Right atrium auricular region (tissue), 2 donors: ENCODE results near the gene ANKH. TPM values are rescaled to one million over a fixed set of nuclear protein-coding genes. Genes with fewer than 3 reads are reported as not detected.

Experiments
- DNase-seq: peaks from one replicate; pipeline ENCODE4 v3.0.0-alpha.2; 2019; ENCODE audit warnings: low spot score
- H3K27ac ChIP-seq, 2 donors: fragments of 200-600 bp; sonication (generic); 1 replicate in 1 of 2; 2 replicates in 1 of 2; pipeline ENCODE4 v1.5.1; 2016 to 2019
- H3K27me3 ChIP-seq, 2 donors: fragments of 200-600 bp; sonication (generic); one replicate each; pipeline versions ENCODE4 v1.5.1 to v1.6.0; 2017 to 2019
- H3K36me3 ChIP-seq: fragments of 200-600 bp; sonication (generic); one replicate; pipeline ENCODE4 v1.5.1; 2016
- H3K4me1 ChIP-seq, 2 donors: fragments of 200-600 bp; sonication (generic); one replicate each; pipeline versions ENCODE4 v1.5.1 to v1.6.0; 2017 to 2019
- H3K4me3 ChIP-seq, 2 donors: fragments of 200-600 bp; sonication (generic); 1 replicate in 1 of 2; 2 replicates in 1 of 2; pipeline ENCODE4 v1.5.1; 2017 to 2019; ENCODE audit warnings: mild to moderate bottlenecking in 1 of 2, moderate library complexity in 1 of 2
- H3K9me3 ChIP-seq, 2 donors: fragments of 200-600 bp; sonication (generic); one replicate each; pipeline ENCODE4 v1.5.1; 2019
- total RNA-seq, 2 donors: library from RNA; depleted of rRNA; stranded (reverse); fragments of >200 nt; gene quantifications; one replicate each; pipeline ENCODE4 v1.1.0, GENCODE V29; 2016
- TF ChIP-seq, protein P1 (sequence below), 2 donors: fragments of 200-600 bp; sonication (generic); IDR thresholded peaks; one replicate each; pipeline ENCODE4 v1.5.1; 2019; ENCODE audit warnings: antibody characterized with exemption in 2 of 2

The ANKH gene
- total RNA-seq, 2 donors from 2014 or later = 52.3 to 80.4 TPM

DNA sequence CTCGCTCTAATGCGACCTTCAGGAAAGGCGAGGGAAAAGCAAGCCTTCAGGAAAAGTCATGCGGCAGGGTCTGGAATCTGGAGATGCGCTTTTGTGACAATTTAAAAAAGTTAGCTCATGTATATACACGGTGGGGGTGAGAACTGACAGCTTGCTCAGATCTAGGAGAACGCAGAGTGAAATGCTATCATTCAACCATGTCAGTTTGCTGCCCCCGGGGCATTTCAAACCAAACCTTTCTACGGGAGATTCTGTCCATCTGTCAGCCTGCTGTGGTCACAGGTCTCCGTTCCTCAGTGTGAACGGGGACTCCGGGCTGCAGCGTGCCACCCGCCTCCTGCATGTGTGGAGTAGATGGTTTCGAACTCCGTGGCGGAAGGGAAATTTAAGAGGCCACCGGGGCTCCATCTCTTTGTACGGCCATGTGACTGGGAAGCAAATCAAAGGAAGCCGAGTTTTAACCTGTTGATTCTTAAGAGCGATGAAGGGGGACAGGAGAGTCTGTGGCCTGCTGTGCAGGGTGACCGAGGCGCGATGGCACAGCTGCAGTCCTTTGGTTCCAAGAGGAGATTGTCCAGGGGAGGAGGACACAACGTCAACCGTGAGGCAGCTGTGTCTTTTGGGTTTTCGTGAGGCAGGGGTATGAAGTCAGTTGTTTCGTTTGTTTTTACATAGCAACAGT, 161.1 kb downstream of the ANKH start:
- H3K27me3 ChIP-seq = no peaks in the 10 kb centered on the region
- H3K36me3 ChIP-seq = peaks cover 65% of the 10 kb centered on the region
- H3K4me3 ChIP-seq = no peak overlapping the region
- H3K4me1 ChIP-seq = peaks cover 0 to 15% of the 10 kb centered on the region in 2 donors
- TF ChIP-seq, protein P1, sequence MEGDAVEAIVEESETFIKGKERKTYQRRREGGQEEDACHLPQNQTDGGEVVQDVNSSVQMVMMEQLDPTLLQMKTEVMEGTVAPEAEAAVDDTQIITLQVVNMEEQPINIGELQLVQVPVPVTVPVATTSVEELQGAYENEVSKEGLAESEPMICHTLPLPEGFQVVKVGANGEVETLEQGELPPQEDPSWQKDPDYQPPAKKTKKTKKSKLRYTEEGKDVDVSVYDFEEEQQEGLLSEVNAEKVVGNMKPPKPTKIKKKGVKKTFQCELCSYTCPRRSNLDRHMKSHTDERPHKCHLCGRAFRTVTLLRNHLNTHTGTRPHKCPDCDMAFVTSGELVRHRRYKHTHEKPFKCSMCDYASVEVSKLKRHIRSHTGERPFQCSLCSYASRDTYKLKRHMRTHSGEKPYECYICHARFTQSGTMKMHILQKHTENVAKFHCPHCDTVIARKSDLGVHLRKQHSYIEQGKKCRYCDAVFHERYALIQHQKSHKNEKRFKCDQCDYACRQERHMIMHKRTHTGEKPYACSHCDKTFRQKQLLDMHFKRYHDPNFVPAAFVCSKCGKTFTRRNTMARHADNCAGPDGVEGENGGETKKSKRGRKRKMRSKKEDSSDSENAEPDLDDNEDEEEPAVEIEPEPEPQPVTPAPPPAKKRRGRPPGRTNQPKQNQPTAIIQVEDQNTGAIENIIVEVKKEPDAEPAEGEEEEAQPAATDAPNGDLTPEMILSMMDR (IDR thresholded peaks at IDR 0.05) = no peak
- no peak for DNase-seq
- no peaks in the 10 kb centered on the region for H3K9me3 ChIP-seq
- H3K27ac ChIP-seq = no peak overlapping the region

DNA sequence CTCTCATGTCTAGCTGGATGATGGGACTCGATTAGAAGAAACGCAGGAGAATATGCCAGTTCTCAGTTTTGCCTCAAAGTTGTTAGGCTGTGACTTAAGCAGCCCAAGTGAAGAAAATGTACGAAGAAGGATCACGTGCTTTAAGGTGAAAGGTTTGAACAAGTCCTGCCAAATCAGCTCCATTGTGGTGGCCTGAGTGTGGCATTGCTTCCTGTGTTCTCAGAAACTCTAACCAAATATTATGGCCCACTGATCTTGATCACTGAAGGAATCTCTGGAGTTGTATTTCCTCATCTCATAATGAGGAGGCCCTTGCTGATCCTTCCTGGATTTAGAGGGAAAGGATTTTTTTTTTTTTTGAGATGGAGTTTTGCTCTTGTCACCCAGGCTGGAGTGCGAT, 163.0 kb downstream of the ANKH start:
- H3K27me3 ChIP-seq = no peaks in the 10 kb centered on the region
- no peaks in the 10 kb centered on the region for H3K9me3 ChIP-seq
- peaks cover 60% of the 10 kb centered on the region for H3K36me3 ChIP-seq
- TF ChIP-seq, protein P1 (IDR thresholded peaks at IDR 0.05) = no peak
- H3K27ac ChIP-seq = no peak overlapping the region
- no peak for DNase-seq
- H3K4me1 ChIP-seq = peaks cover 0 to 11% of the 10 kb centered on the region in 2 donors
- H3K4me3 ChIP-seq = no peak overlapping the region

DNA sequence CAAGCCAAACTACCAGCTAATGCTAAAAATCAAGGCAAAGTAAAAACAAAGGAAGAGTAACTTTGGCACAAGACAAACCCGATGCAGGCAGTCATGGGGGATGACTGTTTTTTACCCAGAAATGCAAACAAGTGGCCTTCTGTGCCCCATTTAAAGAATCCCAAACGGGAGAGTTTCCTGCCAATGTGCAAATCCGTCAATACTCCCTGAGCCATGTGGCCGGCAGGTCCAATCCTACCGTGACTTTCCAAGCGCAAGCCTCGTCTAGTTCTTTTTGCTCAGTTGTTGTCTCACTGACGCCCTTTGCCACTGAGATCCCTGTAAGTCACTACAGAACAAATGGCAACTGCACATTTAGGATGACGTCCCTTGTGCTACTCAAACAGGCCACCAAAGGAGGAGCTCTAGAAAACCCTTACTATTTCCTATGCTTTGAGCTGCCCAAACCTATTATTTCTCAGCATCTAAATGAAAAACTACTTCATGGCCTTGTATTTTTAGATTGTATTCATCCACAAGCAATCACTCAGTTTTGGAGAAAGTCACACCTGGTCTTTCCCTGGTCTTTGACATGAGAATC, 163.7 kb downstream of the ANKH start:
- H3K27me3 ChIP-seq = no peaks in the 10 kb centered on the region
- no peak overlapping the region for H3K4me3 ChIP-seq
- peaks cover 53% of the 10 kb centered on the region for H3K36me3 ChIP-seq
- TF ChIP-seq, protein P1 (IDR thresholded peaks at IDR 0.05) = no peak
- no peak overlapping the region for H3K27ac ChIP-seq
- peaks cover 0 to 11% of the 10 kb centered on the region in 2 donors for H3K4me1 ChIP-seq
- no peak for DNase-seq
- H3K9me3 ChIP-seq = no peaks in the 10 kb centered on the region

DNA sequence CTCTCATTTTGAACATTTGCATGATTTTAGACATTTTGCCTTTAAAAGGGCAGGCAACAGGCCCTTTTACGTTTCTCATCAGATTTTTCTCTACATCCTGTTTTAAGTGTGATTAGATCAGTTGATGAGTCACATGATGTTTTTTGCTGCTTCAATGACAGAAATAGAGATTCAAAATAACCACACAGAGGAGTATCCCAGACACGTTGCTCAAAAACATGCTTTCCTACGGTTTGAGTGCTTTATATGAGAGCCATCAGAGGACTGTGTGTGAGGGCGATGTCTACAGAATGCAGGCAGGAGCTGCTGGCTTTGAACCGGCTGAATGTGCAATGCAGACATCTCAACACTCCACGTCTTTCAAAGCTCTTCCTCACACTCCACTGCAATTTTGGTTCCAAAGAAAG, 165.0 kb downstream of the ANKH start:
- DNase-seq = no peak
- Histone ChIP-seq H3K36me3 (peaks cover 40% of the 10 kb centered on the region), H3K27me3 (no peaks in the 10 kb centered on the region), H3K27ac (no peak overlapping the region), H3K4me3 (no peak overlapping the region), H3K4me1 (peaks cover 0 to 16% of the 10 kb centered on the region in 2 donors), H3K9me3 (no peaks in the 10 kb centered on the region)
- TF ChIP-seq, protein P1 (IDR thresholded peaks at IDR 0.05) = no peak

DNA sequence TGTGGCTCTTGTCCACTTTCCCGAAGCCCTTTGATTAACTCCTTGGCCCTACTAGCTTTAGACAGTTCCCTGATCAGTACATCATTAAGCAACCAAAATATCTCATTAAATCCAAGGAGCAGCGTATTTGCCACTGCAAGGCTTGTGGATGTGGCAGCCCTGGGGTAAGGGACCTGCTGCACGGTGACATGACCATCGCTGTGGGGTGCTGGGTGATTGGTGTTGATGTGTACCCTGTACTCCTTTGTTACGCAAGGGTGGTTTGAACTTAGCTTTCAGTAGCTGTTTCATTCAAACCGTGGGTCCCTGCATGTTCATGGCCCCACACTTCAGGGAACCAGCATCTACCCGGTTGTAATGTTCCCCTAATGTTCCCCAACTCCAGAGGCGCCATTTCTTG, 166.0 kb downstream of the ANKH start:
- no peaks in the 10 kb centered on the region for H3K9me3 ChIP-seq
- no peak overlapping the region for H3K27ac ChIP-seq
- H3K27me3 ChIP-seq = no peaks in the 10 kb centered on the region
- H3K4me1 ChIP-seq = peaks cover 0 to 27% of the 10 kb centered on the region in 2 donors
- DNase-seq = no peak
- peaks cover 30% of the 10 kb centered on the region for H3K36me3 ChIP-seq
- H3K4me3 ChIP-seq = no peak overlapping the region
- TF ChIP-seq, protein P1 (IDR thresholded peaks at IDR 0.05) = no peak
